Gastrocnemius medialis (tissue), 4 donors: ENCODE measurements around the gene EEIG1.

Source experiments
- CTCF ChIP-seq, 5 experiments: fragments of 450-650 bp in 3 of 5; fragments of 200-600 bp in 2 of 5; sonication (generic) in 2 of 5; IDR thresholded peaks in 4 of 5; conservative IDR thresholded peaks in 1 of 5; 1 replicate in 4 of 5; 2 replicates in 1 of 5; pipeline ENCODE4 v1.5.1; 2016 to 2019; ENCODE audit warnings: antibody characterized with exemption in 5 of 5, mild to moderate bottlenecking in 3 of 5, moderate library complexity in 3 of 5
- POLR2A ChIP-seq, 2 donors: fragments of 450-650 bp; IDR thresholded peaks; one replicate each; pipeline ENCODE4 v1.6.1; 2017; ENCODE audit warnings: antibody characterized with exemption in 2 of 2, mild to moderate bottlenecking in 2 of 2, moderate library complexity in 2 of 2

- TF ChIP-seq CTCF (IDR thresholded peaks at IDR 0.05 in 4 of 5, conservative IDR thresholded peaks at IDR 0.05 in 1 of 5) (no peak), POLR2A (IDR thresholded peaks at IDR 0.05) (no peak)
Observed at GRCh38 chr9:127938298-127938690, 42.5 kb downstream of the EEIG1 start.
